Sigmoid colon (tissue), 7 donors: ENCODE measurements around the gene PTX4. TPM values are rescaled to one million over a fixed set of nuclear protein-coding genes. Genes with fewer than 3 reads are reported as not detected.

ENCODE experiments used
- DNase-seq: peaks from one replicate; pipeline ENCODE4 v3.0.0-alpha.2; 2019
- H3K27ac ChIP-seq, 4 donors: fragments of 200-600 bp; sonication (generic); one replicate each; pipeline ENCODE4 v1.5.1; 2016 to 2019; ENCODE audit warnings: mild to moderate bottlenecking in 1 of 4
- H3K27me3 ChIP-seq, 3 donors: fragments of 200-600 bp; sonication (generic); one replicate each; pipeline ENCODE4 v1.5.1; 2019; ENCODE audit warnings: mild to moderate bottlenecking in 1 of 3
- H3K36me3 ChIP-seq, 4 donors: fragments of 200-600 bp; sonication (generic); one replicate each; pipeline ENCODE4 v1.5.1; 2016 to 2019
- H3K4me1 ChIP-seq, 4 donors: fragments of 200-600 bp; sonication (generic); one replicate each; pipeline ENCODE4 v1.5.1; 2017 to 2019
- H3K4me3 ChIP-seq, 4 donors: fragments of 200-600 bp; sonication (generic); one replicate each; pipeline ENCODE4 v1.5.1; 2017 to 2019; ENCODE audit warnings: mild to moderate bottlenecking in 2 of 4, moderate library complexity in 1 of 4
- H3K9me3 ChIP-seq, 4 donors: fragments of 200-600 bp in 3 of 4; sonication (generic) in 3 of 4; one replicate each; pipeline versions ENCODE4 v1.5.1 to v1.6.1; 2013 to 2019
- EP300 ChIP-seq, 4 donors: sonication (generic); formaldehyde crosslinking; IDR thresholded peaks; one replicate each; pipeline ENCODE4 v1.6.1; 2017; ENCODE audit warnings: antibody characterized with exemption in 4 of 4
- POLR2A ChIP-seq, 2 donors: fragments of 450-650 bp; IDR thresholded peaks; one replicate each; pipeline ENCODE4 v1.6.1; 2016; ENCODE audit warnings: antibody characterized with exemption in 2 of 2, mild to moderate bottlenecking in 2 of 2, moderate library complexity in 2 of 2
- POLR2AphosphoS5 ChIP-seq, 4 donors: sonication (generic); formaldehyde crosslinking; IDR thresholded peaks; one replicate each; pipeline ENCODE4 v1.6.1; 2017; ENCODE audit warnings: antibody characterized with exemption in 4 of 4
- WGBS, 2 donors: extraction: QIAGEN DNeasy Blood & Tissue Kit; methylation state at CpG; one replicate each; pipeline ENCODE4 v1.1.7; 2013; 5-methylcytosine and 5-hydroxymethylcytosine counted together
- intact Hi-C: fragments of 100-400 bp; cut with DNase I; formaldehyde crosslinking; loops from one replicate; pipeline ENCODE4 v1.15.1; 2023
- polyA plus RNA-seq, 3 donors: library from polyadenylated mRNA; stranded (reverse); fragments of 200-250 nt; gene quantifications; one replicate each; pipeline ENCODE4 v1.2.3, GENCODE V29; 2013
- total RNA-seq, 4 donors: library from RNA; depleted of rRNA; stranded (reverse); fragments of >200 nt; gene quantifications; one replicate each; pipeline ENCODE4 v1.1.0, GENCODE V29; 2016
- TF ChIP-seq, protein P1 (sequence below), 4 experiments: fragments of 450-650 bp in 3 of 4; fragments of 200-600 bp in 1 of 4; IDR thresholded peaks; one replicate each; pipeline ENCODE4 v1.5.1; 2016 to 2019; ENCODE audit warnings: antibody characterized with exemption in 4 of 4, mild to moderate bottlenecking in 3 of 4, moderate library complexity in 2 of 4
- donor health status: healthy with polysubstance abuse.
- donor health status: Bipolar disorder and iron deficiency.
- donor health status: healthy.

PTX4 gene
- total and polyA plus RNA-seq, 7 donors = not detected

DNA sequence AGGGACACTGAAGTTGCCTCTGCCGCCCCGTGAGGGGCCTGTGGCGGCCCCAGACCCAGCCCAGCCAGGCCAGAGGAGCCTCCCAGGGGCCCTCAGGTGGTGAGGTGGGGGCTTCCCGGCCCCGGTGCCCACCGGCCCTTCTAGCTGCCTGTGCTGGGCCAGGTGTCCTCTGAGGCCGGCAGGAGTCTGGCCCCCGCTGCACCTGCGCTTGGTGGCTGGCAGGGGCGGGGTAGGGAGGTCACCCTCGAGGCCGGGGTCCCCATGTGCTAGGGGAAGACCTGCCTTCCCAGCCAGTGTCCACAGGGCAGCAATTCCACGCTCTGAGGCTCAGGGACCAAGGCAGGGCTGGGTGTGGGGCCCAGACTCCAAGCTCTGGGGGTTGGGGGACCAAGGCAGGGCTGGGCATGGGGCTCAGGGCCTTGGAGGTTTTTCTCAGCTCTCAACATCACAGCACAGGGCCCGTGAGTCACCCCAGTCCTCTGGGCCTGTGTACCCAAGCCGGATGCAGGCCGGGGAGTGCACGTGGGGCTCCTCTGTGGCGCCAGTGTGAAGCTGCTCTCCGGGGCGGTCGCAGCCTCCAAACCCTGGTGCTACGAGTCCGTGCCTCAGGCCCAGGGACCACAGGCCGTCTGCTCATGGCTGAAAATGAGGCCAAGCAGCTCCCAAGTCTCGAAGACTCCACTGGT is 43.1 kb downstream of the PTX4 start:
- peaks cover 0 to 59% (median 35%) of the 10 kb centered on the region in 4 donors for H3K36me3 ChIP-seq
- TF ChIP-seq EP300 (IDR thresholded peaks at IDR 0.05) (no peak), POLR2AphosphoS5 (IDR thresholded peaks at IDR 0.05) (no peak), POLR2A (IDR thresholded peaks at IDR 0.05) (no peak)
- TF ChIP-seq, protein P1, sequence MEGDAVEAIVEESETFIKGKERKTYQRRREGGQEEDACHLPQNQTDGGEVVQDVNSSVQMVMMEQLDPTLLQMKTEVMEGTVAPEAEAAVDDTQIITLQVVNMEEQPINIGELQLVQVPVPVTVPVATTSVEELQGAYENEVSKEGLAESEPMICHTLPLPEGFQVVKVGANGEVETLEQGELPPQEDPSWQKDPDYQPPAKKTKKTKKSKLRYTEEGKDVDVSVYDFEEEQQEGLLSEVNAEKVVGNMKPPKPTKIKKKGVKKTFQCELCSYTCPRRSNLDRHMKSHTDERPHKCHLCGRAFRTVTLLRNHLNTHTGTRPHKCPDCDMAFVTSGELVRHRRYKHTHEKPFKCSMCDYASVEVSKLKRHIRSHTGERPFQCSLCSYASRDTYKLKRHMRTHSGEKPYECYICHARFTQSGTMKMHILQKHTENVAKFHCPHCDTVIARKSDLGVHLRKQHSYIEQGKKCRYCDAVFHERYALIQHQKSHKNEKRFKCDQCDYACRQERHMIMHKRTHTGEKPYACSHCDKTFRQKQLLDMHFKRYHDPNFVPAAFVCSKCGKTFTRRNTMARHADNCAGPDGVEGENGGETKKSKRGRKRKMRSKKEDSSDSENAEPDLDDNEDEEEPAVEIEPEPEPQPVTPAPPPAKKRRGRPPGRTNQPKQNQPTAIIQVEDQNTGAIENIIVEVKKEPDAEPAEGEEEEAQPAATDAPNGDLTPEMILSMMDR (IDR thresholded peaks at IDR 0.05) = no peak
- intact Hi-C loops = no loop called here
- H3K9me3 ChIP-seq = no peaks in the 10 kb centered on the region
- no peak overlapping the region for H3K4me3 ChIP-seq
- 89 to 90% methylated on average over 25 of the region's 25 CpGs for WGBS, 2 donors
- H3K27me3 ChIP-seq = no peaks in the 10 kb centered on the region
- DNase-seq = no peak
- no peaks in the 10 kb centered on the region for H3K4me1 ChIP-seq
- H3K27ac ChIP-seq = no peak overlapping the region

DNA sequence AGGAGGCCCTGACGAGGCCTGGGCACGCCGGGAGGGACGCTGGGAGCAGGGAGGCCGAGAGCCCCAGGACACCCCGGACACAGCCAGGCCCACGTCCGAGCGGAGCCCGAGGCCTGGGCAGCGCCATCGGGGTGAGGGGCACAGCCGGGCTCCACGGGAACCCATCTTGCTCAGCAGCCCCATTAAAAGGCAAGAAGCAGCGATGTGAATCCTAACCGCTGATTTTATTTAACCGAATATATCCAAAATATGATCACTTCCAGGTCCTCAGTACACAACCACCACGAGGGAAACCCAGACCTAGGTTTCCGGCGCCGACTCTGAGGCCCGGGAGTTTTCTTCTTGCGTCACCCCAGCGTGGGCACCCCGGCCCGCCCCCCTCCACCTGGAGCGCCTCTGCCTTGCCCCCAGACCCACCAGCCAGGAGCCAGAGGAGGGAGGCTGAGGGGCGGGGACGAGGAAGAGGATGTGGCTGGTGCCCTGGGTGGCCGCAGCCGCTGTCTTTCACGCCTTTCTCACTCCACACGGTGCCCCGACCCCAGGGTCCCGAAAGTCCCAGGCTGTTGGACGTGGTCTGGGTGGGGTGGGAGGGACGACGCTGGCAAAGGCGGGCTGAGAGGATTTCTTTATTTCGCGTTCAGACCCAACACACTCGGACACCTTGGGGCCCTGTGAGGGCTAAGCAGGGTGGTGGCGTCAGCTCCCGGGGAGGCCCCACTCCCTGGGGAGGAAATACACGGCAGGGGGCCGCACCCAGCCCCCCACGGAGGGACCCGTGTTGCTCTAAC is 43.8 kb downstream of the PTX4 start:
- TF ChIP-seq POLR2A (IDR thresholded peaks at IDR 0.05) = no peak
- TF ChIP-seq, protein P1 (IDR thresholded peaks at IDR 0.05) = no peak
- no peak for TF ChIP-seq EP300 (IDR thresholded peaks at IDR 0.05)
- TF ChIP-seq POLR2AphosphoS5 (IDR thresholded peaks at IDR 0.05) = no peak
- WGBS, 2 donors = 86 to 88% methylated on average over 48 of the region's 48 CpGs

DNA sequence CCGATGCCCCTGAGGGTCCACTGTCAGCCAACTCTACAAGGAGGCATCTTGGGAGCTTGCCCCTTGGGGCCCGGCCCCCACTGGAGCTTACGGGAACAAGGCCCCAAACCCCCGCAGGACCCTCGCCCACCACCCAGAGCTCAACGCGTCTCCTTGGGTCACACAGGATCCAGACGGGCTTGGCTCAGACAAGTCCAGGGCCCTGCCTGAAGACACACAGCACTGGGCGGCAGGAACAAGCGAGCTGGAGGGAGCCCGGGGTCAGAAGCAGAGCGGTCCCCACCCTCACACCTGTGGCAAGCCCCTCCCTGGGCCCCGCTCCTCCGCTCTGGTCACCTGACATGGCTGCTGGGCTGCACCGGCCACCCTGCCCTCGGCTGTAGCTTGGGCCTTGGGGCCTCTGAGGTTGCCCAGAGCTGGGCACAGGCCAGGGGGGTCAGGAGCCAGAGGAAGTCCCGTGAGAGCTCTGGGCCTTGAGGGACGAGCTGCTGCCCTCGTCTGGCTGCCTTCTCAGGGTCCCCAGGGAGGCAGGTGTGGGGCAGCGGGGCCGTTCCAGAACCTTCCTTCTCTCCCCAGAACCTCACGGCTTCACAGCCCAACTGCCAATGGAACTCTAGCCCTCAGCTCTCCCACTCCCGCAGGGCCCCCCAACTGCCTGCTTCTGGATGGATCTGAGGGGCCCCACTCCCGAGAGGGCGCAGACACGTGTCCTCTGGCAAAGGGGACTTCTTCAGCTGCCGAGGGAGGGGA is 44.6 kb downstream of the PTX4 start, which contains the start of gene CCDC154:
TSS of gene CCDC154 (minus strand) at position 577 of the 750 bp plus-strand sequence. CDS start at position 343, 234 bp downstream.
- Histone ChIP-seq H3K27ac (no peak within 1 kb of the TSS), H3K9me3 (no peaks in the 10 kb centered on the region), H3K36me3 (peaks cover 0 to 44% (median 28%) of the 10 kb centered on the region in 4 donors), H3K4me3 (no peak within 1 kb of the TSS), H3K4me1 (no peaks in the 10 kb centered on the region), H3K27me3 (no peaks in the 10 kb centered on the region)
- TF ChIP-seq POLR2A (IDR thresholded peaks at IDR 0.05) = no peak
- no peak for TF ChIP-seq POLR2AphosphoS5 (IDR thresholded peaks at IDR 0.05)
- TF ChIP-seq EP300 (IDR thresholded peaks at IDR 0.05) = no peak
- no peak for DNase-seq
- 73 to 80% methylated on average over 27 of the region's 27 CpGs for WGBS, 2 donors
- intact Hi-C loops = no loop called here

More for the DNA sequence above, 43.8 kb downstream of the PTX4 start:
- no peaks in the 10 kb centered on the region for H3K4me1 ChIP-seq
- H3K36me3 ChIP-seq = peaks cover 0 to 52% (median 32%) of the 10 kb centered on the region in 4 donors
- intact Hi-C loops = no loop called here
- H3K27ac ChIP-seq = no peak overlapping the region
- H3K27me3 ChIP-seq = no peaks in the 10 kb centered on the region
- no peak overlapping the region for H3K4me3 ChIP-seq
- H3K9me3 ChIP-seq = no peaks in the 10 kb centered on the region
- no peak for DNase-seq

DNA sequence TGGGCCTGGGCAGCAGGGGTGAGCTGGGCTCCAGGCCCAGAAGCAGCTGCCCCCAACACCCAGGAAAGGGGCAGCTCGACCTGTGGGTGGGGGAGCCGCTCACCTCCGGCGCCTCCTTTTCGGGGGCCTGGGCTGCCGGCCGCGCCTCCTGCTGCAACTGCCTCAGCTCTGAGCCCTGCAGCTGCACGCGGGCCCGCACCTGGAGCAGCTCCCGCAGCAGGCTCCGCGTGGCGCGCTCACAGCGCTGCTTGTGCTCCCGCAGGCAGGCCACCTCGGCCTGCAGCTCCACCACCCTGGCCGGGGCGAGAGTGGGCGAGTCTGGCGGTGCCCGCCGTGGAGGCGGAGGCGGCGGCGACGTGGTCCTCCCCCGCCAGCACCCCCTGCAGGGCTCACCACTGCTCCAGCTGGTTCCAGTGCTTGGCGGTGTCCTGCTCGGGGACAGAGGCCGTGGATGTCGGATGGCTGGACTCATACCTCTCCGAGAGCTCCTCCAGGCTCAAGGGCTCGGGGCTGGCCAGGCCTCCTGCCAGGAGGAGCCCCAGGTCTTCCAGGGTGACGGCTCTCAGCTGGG is 45.3 kb downstream of the PTX4 start:
- WGBS, 2 donors = 79 to 86% methylated on average over 38 of the region's 38 CpGs

More for the DNA sequence above, 45.3 kb downstream of the PTX4 start:
- Histone ChIP-seq H3K4me1 (no peaks in the 10 kb centered on the region), H3K4me3 (no peak overlapping the region), H3K9me3 (no peaks in the 10 kb centered on the region), H3K36me3 (peaks cover 0 to 37% (median 24%) of the 10 kb centered on the region in 4 donors), H3K27ac (no peak overlapping the region), H3K27me3 (no peaks in the 10 kb centered on the region)
- intact Hi-C loops = no loop called here
- no peak for DNase-seq
- peak in 1 of 4 donors; percentile 5 for TF ChIP-seq POLR2AphosphoS5 (IDR thresholded peaks at IDR 0.05)
- TF ChIP-seq EP300 (IDR thresholded peaks at IDR 0.05) = no peak
- no peak for TF ChIP-seq POLR2A (IDR thresholded peaks at IDR 0.05)
- TF ChIP-seq, protein P1 (IDR thresholded peaks at IDR 0.05) = no peak
